Measurements from ENCODE around the gene BTBD19. TPM values are rescaled to one million over a fixed set of nuclear protein-coding genes. Genes with fewer than 3 reads are reported as not detected.

The BTBD19 gene
- total RNA-seq, 1 experiment from 2014 or later, result 18.0 TPM

DNA sequence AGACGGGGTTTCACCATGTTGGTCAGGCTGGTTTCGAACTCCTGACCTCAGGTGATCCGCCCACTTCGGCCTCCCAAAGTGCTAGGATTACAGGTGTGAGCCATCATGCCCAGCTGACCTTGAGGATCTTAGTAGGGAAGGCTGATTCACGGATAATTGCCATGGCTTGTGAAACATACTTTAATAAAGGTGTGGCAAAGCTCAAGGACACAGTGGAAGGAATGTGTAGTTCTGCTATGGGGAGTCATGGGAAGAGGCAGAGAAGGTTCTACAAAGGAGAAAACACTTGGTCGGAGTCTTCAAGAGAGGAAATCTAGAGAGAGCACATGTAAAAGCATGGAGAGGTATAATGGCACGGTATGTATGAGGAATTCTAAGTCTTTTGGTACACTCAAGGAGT, 47.4 kb downstream of the BTBD19 start:
- no peak for DNase-seq (ENCODE audit: low spot score)

DNA sequence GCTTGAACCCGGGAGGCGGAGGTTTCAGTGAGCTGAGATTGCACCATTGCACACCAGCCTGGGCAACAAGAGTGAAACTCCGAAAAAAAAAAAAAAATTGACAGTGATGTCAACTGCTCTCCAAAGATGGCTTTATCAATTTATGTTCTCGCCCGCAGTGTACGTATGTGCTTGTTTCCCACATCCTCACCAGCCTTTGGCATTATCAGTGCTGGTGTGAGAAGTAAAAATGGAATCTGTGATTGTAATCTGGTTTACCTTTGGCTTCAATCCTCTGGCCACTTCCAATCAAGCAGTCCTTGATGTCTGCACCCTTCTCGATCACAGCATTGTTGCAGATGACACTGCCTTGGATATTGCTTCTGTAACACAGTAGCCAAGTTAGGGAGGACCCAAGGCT, 49.1 kb downstream of the BTBD19 start:
- no peak for DNase-seq (ENCODE audit: low spot score)

DNA sequence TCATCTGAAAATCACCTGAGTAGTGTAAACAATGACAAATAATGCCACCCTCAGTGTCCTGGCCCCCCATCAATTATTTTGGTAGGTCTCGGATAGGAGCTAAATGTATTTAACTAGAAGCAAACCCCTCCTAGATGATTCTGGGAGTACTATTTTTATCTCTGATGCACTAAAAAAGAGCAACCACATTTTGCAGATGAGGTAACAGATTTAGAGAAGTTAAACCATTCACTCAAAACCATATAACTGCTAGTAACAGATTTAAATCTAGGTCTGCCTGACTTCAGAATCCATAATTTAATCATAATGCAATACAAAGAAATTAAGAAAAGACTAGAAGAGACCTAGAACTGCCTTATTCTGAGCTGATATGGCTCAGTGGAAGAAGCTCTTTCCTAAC, 52.0 kb downstream of the BTBD19 start:
- no peak for DNase-seq (ENCODE audit: low spot score)

DNA sequence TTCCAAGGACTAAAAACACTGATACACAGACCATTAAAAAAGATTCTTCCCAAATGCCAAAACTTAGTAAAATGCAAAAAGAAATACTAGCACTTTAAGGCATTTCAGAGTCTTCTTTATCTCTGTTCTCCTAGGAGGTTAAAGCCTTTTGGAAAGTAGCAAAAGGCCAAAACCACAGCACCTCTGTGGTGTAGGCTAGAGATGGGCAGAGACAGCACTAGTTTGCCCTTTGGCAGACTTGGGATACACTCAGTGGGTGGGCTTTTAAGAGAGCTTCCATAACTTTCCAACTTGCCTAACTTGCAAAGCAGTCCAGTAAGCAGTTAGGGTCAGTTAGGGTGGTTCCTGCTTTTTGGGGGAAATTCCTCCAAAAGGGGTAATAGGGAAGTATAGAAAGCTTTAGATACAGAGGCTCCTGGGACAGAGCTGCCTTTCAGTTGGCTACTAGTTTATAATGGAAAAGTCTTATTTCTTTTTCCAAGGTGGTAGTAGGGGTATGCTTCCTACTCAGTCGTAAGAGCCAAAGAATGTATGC, 52.6 kb downstream of the BTBD19 start:
- DNase-seq (ENCODE audit: low spot score), result no peak

DNA sequence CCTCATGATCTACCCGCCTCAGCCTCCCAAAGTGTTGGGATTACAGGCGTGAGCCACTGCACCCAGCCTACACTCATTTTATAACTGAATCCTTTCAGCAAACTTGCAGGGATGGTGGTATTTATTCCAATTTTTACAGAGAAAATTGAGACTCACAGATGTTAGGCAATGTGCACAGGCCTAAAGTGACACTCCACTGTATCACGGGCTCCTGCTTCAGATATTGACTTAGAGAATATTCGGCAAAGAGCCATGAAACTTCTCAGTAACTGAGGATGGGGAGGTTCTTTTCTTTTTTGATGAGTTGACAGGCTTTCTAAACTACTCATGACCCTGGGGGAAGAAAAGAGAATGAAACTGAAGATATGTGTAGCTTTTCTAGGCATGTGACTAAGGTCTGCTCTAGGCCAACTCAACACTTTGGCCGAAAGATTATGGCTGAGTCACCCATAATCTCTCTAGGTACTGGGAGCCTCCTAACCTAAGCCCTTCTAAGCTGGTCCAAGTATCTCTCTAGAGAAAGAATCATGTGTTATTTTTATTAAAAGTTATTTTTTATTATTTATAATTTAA, 54.6 kb downstream of the BTBD19 start:
- no peak for DNase-seq (ENCODE audit: low spot score)

Small RNAs within 50 kb of the gene (small RNA-seq; reads per million reads assigned to genes)
- not detected for gene AL136380.1
- 58.1 reads per million, percentile 96 among the genes with 10 or more reads in this experiment for gene SNORD38A
- not detected for gene SNORD38B
- 1,236 reads per million, percentile 99 among the genes with 10 or more reads in this experiment for gene SNORD46
- not detected for gene SNORD55

Other genes with a start within 250 kb of the BTBD19 start
- 19.5 and 27.5 TPM in 2 replicates for gene TMEM53, start 134.0 kb upstream of the BTBD19 start, total RNA-seq (2014; rRNA removed; shearing (Covaris generic))
- 0.15 and 0.99 TPM in 2 replicates for gene ARMH1, start 133.8 kb upstream of the BTBD19 start, total RNA-seq (2014; rRNA removed; shearing (Covaris generic))
- gene RNU5D-1, start 77.4 kb upstream of the BTBD19 start, total RNA-seq (2014; rRNA removed; shearing (Covaris generic)), result not detected in 2 replicates
- 57.1 and 63.1 TPM in 2 replicates for gene KIF2C, start 68.7 kb upstream of the BTBD19 start, total RNA-seq (2014; rRNA removed; shearing (Covaris generic))
- gene RPS8, start 33.0 kb upstream of the BTBD19 start, total RNA-seq (2014; rRNA removed; shearing (Covaris generic)), result 1,326 and 1,606 TPM in 2 replicates
- 0.31 and 0.33 TPM in 2 replicates for gene BEST4, start 20.4 kb upstream of the BTBD19 start, total RNA-seq (2014; rRNA removed; shearing (Covaris generic))
- gene PLK3, start 8.1 kb upstream of the BTBD19 start, total RNA-seq (2014; rRNA removed; shearing (Covaris generic)), result 135 and 137 TPM in 2 replicates
- 3.4 and 10.4 TPM in 2 replicates for gene DYNLT4, start 1.2 kb upstream of the BTBD19 start, total RNA-seq (2014; rRNA removed; shearing (Covaris generic))
- 0.16 and 0.18 TPM in 2 replicates for gene PTCH2, start 34.7 kb downstream of the BTBD19 start, total RNA-seq (2014; rRNA removed; shearing (Covaris generic))
- gene EIF2B3, start 178.1 kb downstream of the BTBD19 start, total RNA-seq (2014; rRNA removed; shearing (Covaris generic)), result 13.1 and 14.6 TPM in 2 replicates
- gene HECTD3, start 202.8 kb downstream of the BTBD19 start, total RNA-seq (2014; rRNA removed; shearing (Covaris generic)), result 23.1 and 23.6 TPM in 2 replicates
- 98.8 and 105 TPM in 2 replicates for gene UROD, start 203.7 kb downstream of the BTBD19 start, total RNA-seq (2014; rRNA removed; shearing (Covaris generic))